COLO668 (cell line): ENCODE data around the gene ALOX12.

ENCODE experiments used
- DNase-seq: peaks from one replicate; lab custom pipeline; 2025; ENCODE audit not compliant: unreplicated experiment; lab: John Stamatoyannopoulos, UW

The ALOX12 gene

GRCh38 chr17:7020894-7021664, 25.2 kb downstream of the ALOX12 start:
- no peak for DNase-seq

DNA sequence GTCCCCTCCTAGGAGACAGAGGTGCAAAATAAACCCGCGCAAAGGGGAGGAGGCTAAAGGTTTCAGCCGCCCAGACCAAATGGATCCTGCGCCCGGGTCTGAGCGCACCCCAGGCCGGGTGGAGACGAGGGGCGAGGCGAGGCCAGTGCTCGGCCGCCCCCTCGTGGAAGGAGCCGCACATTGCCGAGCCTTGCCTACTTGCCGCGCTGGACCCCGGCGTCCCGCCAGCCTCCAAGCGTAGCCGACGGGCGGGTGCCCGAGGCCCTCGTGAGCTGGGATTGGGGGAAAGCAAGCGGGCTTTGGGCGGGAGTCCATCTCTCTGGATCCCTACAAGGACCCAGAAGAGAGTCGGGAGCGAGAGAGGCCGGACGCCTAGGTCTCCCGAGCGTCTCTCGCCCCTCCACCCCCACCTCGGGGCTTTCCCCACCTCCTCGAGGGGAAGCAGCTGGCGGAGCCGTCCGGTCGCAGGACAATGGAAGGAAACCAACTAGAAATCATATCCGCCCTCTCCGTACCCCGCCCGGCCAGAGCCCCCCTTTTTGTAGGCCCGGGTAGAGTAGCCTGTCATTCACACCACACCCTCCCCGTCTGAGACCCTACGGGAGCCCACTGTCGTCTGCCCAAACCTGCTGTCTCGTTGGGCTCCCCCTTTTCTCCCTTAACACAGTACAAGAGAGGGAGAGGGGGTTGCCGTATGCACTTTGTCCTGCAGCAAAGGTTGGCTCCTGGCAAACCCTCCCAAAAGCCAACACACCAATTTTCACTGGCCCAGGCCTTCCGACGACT, 26.3 kb downstream of the ALOX12 start:
- peak; percentile 64 for DNase-seq

- no peak for DNase-seq
Measured at GRCh38 chr17:7022781-7023571, 27.1 kb downstream of the ALOX12 start, which contains the start of gene BCL6B. Gene BCL6B (plus strand): TSS chr17:7023050. CDS start chr17:7023672, 622 bp downstream.

GRCh38 chr17:7023576-7024401, 27.9 kb downstream of the ALOX12 start:
- no peak for DNase-seq

- no peak for DNase-seq
Measured at GRCh38 chr17:7024402-7024785, 28.5 kb downstream of the ALOX12 start.

- no peak for DNase-seq
Measured at GRCh38 chr17:7025245-7025644, 29.4 kb downstream of the ALOX12 start.

- DNase-seq = peak; percentile 60
Measured at GRCh38 chr17:7026471-7027115, 30.7 kb downstream of the ALOX12 start.

DNA sequence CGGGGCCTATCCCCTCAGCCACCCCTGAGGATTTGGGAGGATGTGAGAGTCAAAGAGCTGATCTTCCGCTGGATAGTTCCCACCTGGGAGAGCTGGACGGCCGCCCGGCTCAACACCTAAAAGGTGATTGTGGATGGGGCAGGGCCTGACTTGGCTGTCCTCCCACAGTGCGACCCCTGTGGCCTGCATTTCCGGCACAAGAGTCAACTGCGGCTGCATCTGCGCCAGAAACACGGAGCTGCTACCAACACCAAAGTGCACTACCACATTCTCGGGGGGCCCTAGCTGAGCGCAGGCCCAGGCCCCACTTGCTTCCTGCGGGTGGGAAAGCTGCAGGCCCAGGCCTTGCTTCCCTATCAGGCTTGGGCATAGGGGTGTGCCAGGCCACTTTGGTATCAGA, 31.5 kb downstream of the ALOX12 start:
- DNase-seq = peak; percentile 12

- DNase-seq = no peak
Measured at GRCh38 chr17:7029096-7029495, 33.2 kb downstream of the ALOX12 start.

GRCh38 chr17:7029659-7030058, 33.8 kb downstream of the ALOX12 start:
- no peak for DNase-seq

GRCh38 chr17:7034955-7035590, 39.2 kb downstream of the ALOX12 start:
- no peak for DNase-seq

GRCh38 chr17:7035591-7036368, 39.9 kb downstream of the ALOX12 start, which contains the start of gene SLC16A13:
Gene SLC16A13 (plus strand): TSS chr17:7036015. CDS start chr17:7036383, 368 bp downstream.
- peak; percentile 92 for DNase-seq

DNA sequence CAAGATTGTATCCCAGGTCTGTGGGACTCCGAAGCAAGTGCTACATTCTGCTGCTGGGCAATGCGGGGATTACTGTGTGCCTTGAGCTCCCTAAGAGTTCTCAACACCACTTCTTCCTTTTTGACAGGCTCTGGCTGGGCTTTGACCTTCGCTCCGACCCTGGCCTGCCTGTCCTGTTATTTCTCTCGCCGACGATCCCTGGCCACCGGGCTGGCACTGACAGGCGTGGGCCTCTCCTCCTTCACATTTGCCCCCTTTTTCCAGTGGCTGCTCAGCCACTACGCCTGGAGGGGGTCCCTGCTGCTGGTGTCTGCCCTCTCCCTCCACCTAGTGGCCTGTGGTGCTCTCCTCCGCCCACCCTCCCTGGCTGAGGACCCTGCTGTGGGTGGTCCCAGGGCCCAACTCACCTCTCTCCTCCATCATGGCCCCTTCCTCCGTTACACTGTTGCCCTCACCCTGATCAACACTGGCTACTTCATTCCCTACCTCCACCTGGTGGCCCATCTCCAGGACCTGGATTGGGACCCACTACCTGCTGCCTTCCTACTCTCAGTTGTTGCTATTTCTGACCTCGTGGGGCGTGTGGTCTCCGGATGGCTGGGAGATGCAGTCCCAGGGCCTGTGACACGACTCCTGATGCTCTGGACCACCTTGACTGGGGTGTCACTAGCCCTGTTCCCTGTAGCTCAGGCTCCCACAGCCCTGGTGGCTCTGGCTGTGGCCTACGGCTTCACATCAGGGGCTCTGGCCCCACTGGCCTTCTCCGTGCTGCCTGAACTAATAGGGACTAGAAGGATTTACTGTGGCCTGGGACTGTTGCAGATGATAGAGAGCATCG, 42.4 kb downstream of the ALOX12 start:
- DNase-seq = no peak

- DNase-seq = no peak
Measured at GRCh38 chr17:7039832-7040231, 44.0 kb downstream of the ALOX12 start.

- peak; percentile 19 for DNase-seq
Measured at GRCh38 chr17:7041607-7042500, 46.0 kb downstream of the ALOX12 start.

DNA sequence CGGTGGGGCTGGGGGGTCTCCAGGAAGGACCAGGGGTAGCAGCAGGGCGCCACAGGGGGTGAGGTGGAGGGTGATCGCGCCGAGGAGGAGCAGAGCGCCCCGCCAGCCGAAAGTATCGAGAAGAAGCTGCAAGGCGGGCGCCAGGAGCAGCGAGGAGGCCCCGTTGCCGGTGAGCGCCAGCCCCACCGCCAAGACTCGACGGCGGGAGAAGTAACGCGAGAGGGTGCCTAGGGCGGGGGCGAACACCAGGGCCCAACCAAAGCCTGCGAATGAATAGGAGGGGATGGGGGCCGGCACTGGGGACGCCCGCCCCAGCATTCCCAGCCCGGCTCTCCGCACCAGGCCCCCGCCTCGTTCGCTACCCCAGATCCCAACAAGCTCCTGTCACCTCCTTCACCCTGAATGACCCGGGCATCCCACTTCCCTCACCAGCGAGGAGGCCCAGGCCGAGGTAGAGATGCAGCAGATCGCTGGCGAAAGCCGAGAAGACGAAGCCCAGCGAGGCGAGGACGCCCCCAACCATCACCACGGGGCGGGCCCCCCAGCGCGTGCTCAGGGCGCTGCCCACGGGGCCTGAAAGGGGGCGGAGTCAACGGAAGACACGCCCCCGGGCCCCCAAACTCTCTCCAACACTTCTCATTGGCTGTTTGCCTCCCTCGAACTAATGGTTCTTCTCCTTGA, 46.8 kb downstream of the ALOX12 start:
- peak; percentile 39 for DNase-seq
